ENCODE measurements around the gene GTF3C4.

GTF3C4 gene

DNA sequence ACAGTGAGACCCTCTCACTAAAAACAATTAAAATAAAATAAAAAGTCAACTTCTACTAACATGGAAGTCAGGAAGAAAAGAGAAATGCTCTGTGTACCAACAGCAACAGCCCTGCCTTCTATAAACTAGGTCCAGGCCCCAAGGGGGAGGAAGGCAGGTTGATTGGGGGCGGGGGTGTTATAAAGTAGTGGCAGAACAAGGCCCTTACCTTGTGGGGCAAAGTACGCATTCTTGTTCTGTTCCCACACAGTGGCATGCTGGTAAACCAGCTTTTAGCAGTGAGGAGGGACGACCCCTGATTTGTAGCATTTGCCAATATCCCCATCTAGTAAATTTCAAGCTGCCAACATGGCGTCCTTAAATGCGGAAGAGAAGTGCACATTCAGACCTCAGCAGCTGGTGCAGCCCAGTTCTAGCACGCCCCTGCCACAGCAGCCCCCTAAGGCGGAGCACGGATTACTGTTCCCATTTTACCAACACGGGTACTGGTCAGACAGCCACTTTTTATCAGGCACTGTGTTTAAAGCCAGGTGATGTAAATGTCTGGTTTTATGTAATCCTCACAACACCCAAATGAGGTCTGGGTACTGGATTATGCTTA is 69.5 kb downstream of the GTF3C4 start:
- DNase-seq: no peak

- DNase-seq: no peak
Observed at GRCh38 chr9:132740526-132741309, 70.5 kb downstream of the GTF3C4 start.

GRCh38 chr9:132742821-132743311 is 72.6 kb downstream of the GTF3C4 start:
- DNase-seq: peak; percentile 24

DNA sequence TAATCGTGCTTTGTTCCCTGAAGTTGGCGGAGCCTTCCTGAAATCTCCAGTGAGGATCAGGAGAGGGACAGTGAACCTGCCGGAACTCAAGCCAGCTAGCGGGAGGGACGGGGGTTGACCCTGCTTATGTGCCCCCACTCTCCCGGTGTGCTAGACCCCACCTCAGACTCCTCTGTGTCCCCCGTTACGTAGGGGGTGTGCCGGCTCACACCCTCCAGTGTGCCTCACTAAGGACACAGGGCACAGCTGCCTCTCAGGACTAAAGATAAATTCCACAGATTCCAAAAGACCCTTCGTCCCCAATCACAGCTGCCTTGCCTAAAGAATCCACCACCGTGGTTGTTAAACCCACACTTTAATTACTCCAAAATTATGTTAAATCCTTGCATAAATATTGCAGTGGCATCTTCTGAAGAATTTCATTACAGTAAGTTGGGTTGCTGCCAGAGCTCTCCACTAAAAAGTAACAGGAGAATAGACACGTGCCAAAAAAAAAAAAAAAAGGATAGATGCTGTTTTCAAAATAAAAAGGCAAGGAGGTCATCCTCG is 73.7 kb downstream of the GTF3C4 start:
- peak; percentile 51 for DNase-seq
